WTC11 (cell line): ENCODE data around the gene ACOXL. TPM values are rescaled to one million over a fixed set of nuclear protein-coding genes. Genes with fewer than 3 reads are reported as not detected.

Experiments used
- ATAC-seq: fragments of 200-7000 bp; cut with Tn5 transposase; 2 replicates; pipeline ENCODE4 v1.10.0; 2021; ENCODE audit warnings: mild to moderate bottlenecking, moderate library complexity
- CTCF ChIA-PET: fragments of 300-600 bp; sonication (Branson Sonifier 250); formaldehyde crosslinking; loops from one replicate; lab custom pipeline; 2021; ENCODE audit warnings: antibody characterized with exemption; lab: Charles Lee
- POLR2A ChIA-PET: fragments of 350-600 bp; sonication (Branson Sonifier 250); formaldehyde crosslinking; loops from one replicate; lab custom pipeline; 2021; ENCODE audit warnings: antibody characterized with exemption; lab: Charles Lee
- DNase-seq: peaks from one replicate; pipeline ENCODE4 v3.0.0; 2021; ENCODE audit warnings: low spot score
- H3K27ac Mint-ChIP-seq: 2 replicates; pipeline ENCODE4 v1.8.0; 2021; ENCODE audit warnings: mixed read lengths
- H3K27me3 Mint-ChIP-seq: 2 replicates; pipeline ENCODE4 v1.8.0; 2021; ENCODE audit warnings: low read depth, mild to moderate bottlenecking, moderate library complexity, mixed read lengths
- H3K36me3 Mint-ChIP-seq: 2 replicates; pipeline ENCODE4 v1.8.0; 2021; ENCODE audit warnings: mixed read lengths
- H3K4me1 Mint-ChIP-seq: 2 replicates; pipeline ENCODE4 v1.8.0; 2022; ENCODE audit warnings: mixed read lengths
- H3K4me3 Mint-ChIP-seq: 2 replicates; pipeline ENCODE4 v1.8.0; 2021; ENCODE audit warnings: mild to moderate bottlenecking, moderate library complexity, mixed read lengths
- H3K9me3 Mint-ChIP-seq: 2 replicates; pipeline ENCODE4 v1.8.0; 2021; ENCODE audit warnings: mixed read lengths
- AFF4 ChIP-seq: sonication (generic); formaldehyde crosslinking; IDR thresholded peaks from 2 replicates; pipeline ENCODE4 v1.8.1; 2023; ENCODE audit warnings: mild to moderate bottlenecking, missing genetic modification reagents, borderline replicate concordance
- ARID4B ChIP-seq: sonication (generic); formaldehyde crosslinking; IDR thresholded peaks from 2 replicates; pipeline ENCODE4 v1.8.0; 2023; ENCODE audit warnings: missing genetic modification reagents, mild to moderate bottlenecking, borderline replicate concordance
- ATF1 ChIP-seq: sonication (generic); formaldehyde crosslinking; IDR thresholded peaks from 2 replicates; pipeline ENCODE4 v1.8.1; 2023; ENCODE audit warnings: mild to moderate bottlenecking, moderate library complexity, missing genetic modification reagents
- E2F4 ChIP-seq: sonication (generic); formaldehyde crosslinking; IDR thresholded peaks from 2 replicates; pipeline ENCODE4 v1.8.1; 2022; ENCODE audit warnings: low read depth, mild to moderate bottlenecking, moderate library complexity, missing genetic modification reagents, borderline replicate concordance
- ELF4 ChIP-seq: sonication (generic); formaldehyde crosslinking; IDR thresholded peaks from 2 replicates; pipeline ENCODE4 v1.8.1; 2022; ENCODE audit warnings: low read depth, mild to moderate bottlenecking, moderate library complexity, missing genetic modification reagents
- EMX1 ChIP-seq: fragments of 250-450 bp; sonication (Bioruptor Pico); IDR thresholded peaks from 2 replicates; pipeline ENCODE4 v1.8.0; 2021; ENCODE audit warnings: mild to moderate bottlenecking
- ESRRA ChIP-seq: sonication (generic); formaldehyde crosslinking; IDR thresholded peaks from 2 replicates; pipeline ENCODE4 v1.8.1; 2022; ENCODE audit warnings: mild to moderate bottlenecking, missing genetic modification reagents, borderline replicate concordance
- ETV6 ChIP-seq: sonication (generic); formaldehyde crosslinking; IDR thresholded peaks from 2 replicates; pipeline ENCODE4 v1.8.1; 2022; ENCODE audit warnings: mild to moderate bottlenecking, missing genetic modification reagents
- FOXJ3 ChIP-seq: sonication (generic); formaldehyde crosslinking; IDR thresholded peaks from 2 replicates; pipeline ENCODE4 v1.9.0; 2021; ENCODE audit warnings: missing genetic modification reagents, mild to moderate bottlenecking, borderline replicate concordance
- FOXP1 ChIP-seq: sonication (generic); formaldehyde crosslinking; IDR thresholded peaks from 2 replicates; pipeline ENCODE4 v1.8.0; 2022; ENCODE audit warnings: missing genetic modification reagents, mild to moderate bottlenecking, moderate library complexity, borderline replicate concordance
- MAX ChIP-seq: sonication (generic); formaldehyde crosslinking; IDR thresholded peaks from 2 replicates; pipeline ENCODE4 v1.8.0; 2022; ENCODE audit warnings: mild to moderate bottlenecking, missing genetic modification reagents
- PRDM15 ChIP-seq: sonication (generic); formaldehyde crosslinking; IDR thresholded peaks from 2 replicates; pipeline ENCODE4 v1.8.0; 2022; ENCODE audit warnings: missing genetic modification reagents
- SOX15 ChIP-seq: fragments of 250-450 bp; sonication (Bioruptor Pico); IDR thresholded peaks from 2 replicates; pipeline ENCODE4 v1.9.0; 2021; ENCODE audit warnings: mild to moderate bottlenecking
- SP1 ChIP-seq: sonication (generic); formaldehyde crosslinking; conservative IDR thresholded peaks from 2 replicates; pipeline ENCODE4 v1.8.1; 2022; ENCODE audit warnings: missing genetic modification reagents
- TEAD1 ChIP-seq: sonication (generic); formaldehyde crosslinking; IDR thresholded peaks from 2 replicates; pipeline ENCODE4 v1.8.0; 2022; ENCODE audit warnings: mild to moderate bottlenecking, missing genetic modification reagents
- TEAD4 ChIP-seq: sonication (generic); formaldehyde crosslinking; IDR thresholded peaks from 2 replicates; pipeline ENCODE4 v1.8.0; 2022; ENCODE audit warnings: mild to moderate bottlenecking, missing genetic modification reagents
- ZNF232 ChIP-seq: sonication (generic); formaldehyde crosslinking; IDR thresholded peaks from 2 replicates; pipeline ENCODE4 v1.8.0; 2022; ENCODE audit warnings: mild to moderate bottlenecking, missing genetic modification reagents
- total RNA-seq: library from RNA; stranded (reverse); gene quantifications from 3 replicates; pipeline ENCODE4 v1.2.3, GENCODE V29; 2021
- TF ChIP-seq, protein P1 (sequence below): fragments of 250-450 bp; sonication (Bioruptor Pico); IDR thresholded peaks from 2 replicates; pipeline ENCODE4 v1.8.0; 2021; ENCODE audit warnings: mild to moderate bottlenecking

Gene ACOXL
- total RNA-seq, 1 experiment from 2014 or later = 14.9 TPM

DNA sequence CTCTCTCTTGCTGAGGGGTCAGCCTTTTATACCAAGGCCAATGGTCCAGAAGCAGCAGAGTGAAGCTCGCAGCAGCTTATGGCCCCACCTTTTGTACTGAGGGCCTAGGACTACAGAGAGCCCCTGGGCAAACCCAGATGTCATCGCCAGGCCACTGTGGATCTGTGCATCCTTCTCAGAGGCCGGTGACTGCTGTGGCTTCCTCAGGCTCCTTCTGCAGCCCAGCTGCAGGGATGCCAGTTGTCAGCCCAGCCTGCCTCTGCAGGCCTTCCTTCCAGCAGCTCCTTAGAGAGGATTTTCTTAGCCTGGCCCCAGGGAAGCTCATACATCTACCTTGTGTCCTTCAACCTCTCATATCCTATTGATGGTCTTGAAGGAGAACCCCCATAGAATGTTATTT is 6.5 kb upstream of the ACOXL start (continued):
- TF ChIP-seq ARID4B (CRISPR knock-in tag) (no peak), SOX15 (CRISPR knock-in tag) (no peak), ZNF232 (CRISPR knock-in tag) (no peak), FOXJ3 (CRISPR knock-in tag) (no peak), EMX1 (CRISPR knock-in tag) (no peak), ELF4 (CRISPR knock-in tag) (no peak)

- no peak for ATAC-seq
- no peaks in the 10 kb centered on the region for H3K36me3 Mint-ChIP-seq
- CTCF ChIA-PET = no interaction called here
- H3K4me3 Mint-ChIP-seq = no peak overlapping the region
- H3K9me3 Mint-ChIP-seq = peaks cover 2% of the 10 kb centered on the region; the same call in 1 of the 2 replicates
- peaks cover 28% of the 10 kb centered on the region for H3K4me1 Mint-ChIP-seq
- POLR2A ChIA-PET = no interaction called here
- DNase-seq = no peak
- H3K27ac Mint-ChIP-seq = no peak overlapping the region
- H3K27me3 Mint-ChIP-seq = peaks cover 23% of the 10 kb centered on the region
- TF ChIP-seq ETV6 (CRISPR knock-in tag) (no peak), SOX15 (CRISPR knock-in tag) (no peak), AFF4 (CRISPR knock-in tag) (no peak), PRDM15 (CRISPR knock-in tag) (no peak)
These were observed 6.1 kb upstream of the ACOXL start for GRCh38 chr2:110726285-110726684.

- H3K27me3 Mint-ChIP-seq = peaks cover 29% of the 10 kb centered on the region
- no peak for ATAC-seq
- CTCF ChIA-PET = interaction anchor here (0.6 to 1.4 kb wide), 2 partner anchors 26 to 228 kb away, joined by 3 to 4 read pairs; no protein-coding TSS in a partner anchor
- TF ChIP-seq TEAD1 (CRISPR knock-in tag) (no peak), TEAD4 (CRISPR knock-in tag) (no peak), MAX (CRISPR knock-in tag) (no peak), E2F4 (no peak), ESRRA (CRISPR knock-in tag) (no peak), SP1 (no peak), FOXP1 (CRISPR knock-in tag) (no peak), ATF1 (no peak)
- TF ChIP-seq, protein P1, sequence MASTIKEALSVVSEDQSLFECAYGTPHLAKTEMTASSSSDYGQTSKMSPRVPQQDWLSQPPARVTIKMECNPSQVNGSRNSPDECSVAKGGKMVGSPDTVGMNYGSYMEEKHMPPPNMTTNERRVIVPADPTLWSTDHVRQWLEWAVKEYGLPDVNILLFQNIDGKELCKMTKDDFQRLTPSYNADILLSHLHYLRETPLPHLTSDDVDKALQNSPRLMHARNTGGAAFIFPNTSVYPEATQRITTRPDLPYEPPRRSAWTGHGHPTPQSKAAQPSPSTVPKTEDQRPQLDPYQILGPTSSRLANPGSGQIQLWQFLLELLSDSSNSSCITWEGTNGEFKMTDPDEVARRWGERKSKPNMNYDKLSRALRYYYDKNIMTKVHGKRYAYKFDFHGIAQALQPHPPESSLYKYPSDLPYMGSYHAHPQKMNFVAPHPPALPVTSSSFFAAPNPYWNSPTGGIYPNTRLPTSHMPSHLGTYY = no peak
- TF ChIP-seq, all 79 proteins: peak for 0
- no peak for DNase-seq
- Mint-ChIP-seq H3K36me3 (no peaks in the 10 kb centered on the region), H3K4me1 (peaks cover 37% of the 10 kb centered on the region), H3K9me3 (peaks cover 6% of the 10 kb centered on the region; the same call in 1 of the 2 replicates), H3K27ac (no peak overlapping the region), H3K4me3 (no peak overlapping the region)
- POLR2A ChIA-PET = no interaction called here
These were observed 4.5 kb upstream of the ACOXL start for GRCh38 chr2:110727923-110728322.
